Measurements from ENCODE around the gene OR2S2. TPM values are rescaled to one million over a fixed set of nuclear protein-coding genes. Genes with fewer than 3 reads are reported as not detected.

OR2S2 gene
- total RNA-seq = not detected
- not detected for polyA plus RNA-seq (2013, experiment 1 of 2)
- polyA plus RNA-seq (2013, experiment 2 of 2) = not detected
- long read RNA-seq, experiment 1 = 0 reads
- long read RNA-seq, experiment 2 = 0 reads
- long read RNA-seq, experiment 3 = 0 reads
- long read RNA-seq, experiment 4 = 0 reads

GRCh38 chr9:35958104-35958837 is at the start of gene OR2S2:
Gene OR2S2 (minus strand): TSS chr9:35958154. CDS start chr9:35958098, 56 bp downstream.
- Histone ChIP-seq H3K4me1 (ENCODE audit: control insufficient read depth, insufficient read depth, low read length) (no peaks in the 10 kb centered on the region), H3K9ac (ENCODE audit: extremely low read depth, low read length, poor library complexity, severe bottlenecking) (no peak within 1 kb of the TSS), H3K9me3 (ENCODE audit: control insufficient read depth, low read length) (no peaks in the 10 kb centered on the region), H3K4me3 (ENCODE audit: low read length) (no peak within 1 kb of the TSS), H3K27me3 (ENCODE audit: control insufficient read depth, insufficient read depth, low read length, poor library complexity, severe bottlenecking) (peaks cover 34% of the 10 kb centered on the region), H3K27ac (ENCODE audit: low read depth, low read length) (no peak within 1 kb of the TSS), H3K36me3 (ENCODE audit: control insufficient read depth, insufficient read depth, low read length) (no peaks in the 10 kb centered on the region)
- Mint-ChIP-seq H3K4me3 (no peak within 1 kb of the TSS), H3K4me1 (no peaks in the 10 kb centered on the region), H3K27ac (no peak within 1 kb of the TSS), H3K27me3 (ENCODE audit: insufficient read depth) (peaks cover 55% of the 10 kb centered on the region), H3K9me3 (no peaks in the 10 kb centered on the region), H3K36me3 (ENCODE audit: low read depth) (no peaks in the 10 kb centered on the region)
- WGBS, 2 experiments (ENCODE audit: insufficient coverage in 1 of 2, insufficient read length in 1 of 2) = 92 to 96% methylated on average over 3 to 5 of the region's 5 CpGs
- DNase-seq = no peak
- TF ChIP-seq CTCF (conservative IDR thresholded peaks at IDR 0.05) = no peak

DNA sequence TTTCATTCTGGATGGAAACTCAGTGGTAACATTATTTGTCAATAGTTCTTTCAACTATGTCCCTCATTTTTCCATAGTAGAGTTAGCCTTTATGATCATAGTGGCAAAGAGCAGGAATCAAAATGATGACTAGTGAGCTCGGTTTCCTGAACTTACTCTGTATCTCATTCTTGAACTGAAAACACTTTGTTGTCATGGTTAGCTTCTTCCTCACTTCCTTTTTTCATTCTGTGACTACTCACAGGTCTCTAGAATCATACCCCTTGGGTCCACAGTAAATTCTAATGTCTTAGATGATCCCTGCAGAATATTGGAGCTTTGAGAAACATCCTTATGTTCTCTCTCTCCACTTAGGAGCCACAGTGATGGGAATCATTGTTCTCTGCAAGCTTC is 49.4 kb upstream of the OR2S2 start:
- no peak overlapping the region for H3K27ac ChIP-seq (ENCODE audit: low read depth, low read length)
- Mint-ChIP-seq H3K9me3 (peaks cover 10% of the 10 kb centered on the region), H3K27ac (no peak overlapping the region), H3K27me3 (ENCODE audit: insufficient read depth) (peaks cover 84% of the 10 kb centered on the region), H3K4me1 (peaks cover 4% of the 10 kb centered on the region), H3K36me3 (ENCODE audit: low read depth) (no peaks in the 10 kb centered on the region), H3K4me3 (no peak overlapping the region)
- no peaks in the 10 kb centered on the region for H3K4me1 ChIP-seq (ENCODE audit: control insufficient read depth, insufficient read depth, low read length)
- peaks cover 8% of the 10 kb centered on the region for H3K9me3 ChIP-seq (ENCODE audit: control insufficient read depth, low read length)
- no peaks in the 10 kb centered on the region for H3K36me3 ChIP-seq (ENCODE audit: control insufficient read depth, insufficient read depth, low read length)
- no peak for DNase-seq
- H3K9ac ChIP-seq (ENCODE audit: extremely low read depth, low read length, poor library complexity, severe bottlenecking) = no peak overlapping the region
- H3K4me3 ChIP-seq (ENCODE audit: low read length) = no peak overlapping the region
- no peak for TF ChIP-seq CTCF (conservative IDR thresholded peaks at IDR 0.05)
- peaks cover 85% of the 10 kb centered on the region for H3K27me3 ChIP-seq (ENCODE audit: control insufficient read depth, insufficient read depth, low read length, poor library complexity, severe bottlenecking)
- WGBS, 2 experiments (ENCODE audit: insufficient coverage in 1 of 2, insufficient read length in 1 of 2) = 83 to 95% methylated on average over 1 of the region's 1 CpG

DNA sequence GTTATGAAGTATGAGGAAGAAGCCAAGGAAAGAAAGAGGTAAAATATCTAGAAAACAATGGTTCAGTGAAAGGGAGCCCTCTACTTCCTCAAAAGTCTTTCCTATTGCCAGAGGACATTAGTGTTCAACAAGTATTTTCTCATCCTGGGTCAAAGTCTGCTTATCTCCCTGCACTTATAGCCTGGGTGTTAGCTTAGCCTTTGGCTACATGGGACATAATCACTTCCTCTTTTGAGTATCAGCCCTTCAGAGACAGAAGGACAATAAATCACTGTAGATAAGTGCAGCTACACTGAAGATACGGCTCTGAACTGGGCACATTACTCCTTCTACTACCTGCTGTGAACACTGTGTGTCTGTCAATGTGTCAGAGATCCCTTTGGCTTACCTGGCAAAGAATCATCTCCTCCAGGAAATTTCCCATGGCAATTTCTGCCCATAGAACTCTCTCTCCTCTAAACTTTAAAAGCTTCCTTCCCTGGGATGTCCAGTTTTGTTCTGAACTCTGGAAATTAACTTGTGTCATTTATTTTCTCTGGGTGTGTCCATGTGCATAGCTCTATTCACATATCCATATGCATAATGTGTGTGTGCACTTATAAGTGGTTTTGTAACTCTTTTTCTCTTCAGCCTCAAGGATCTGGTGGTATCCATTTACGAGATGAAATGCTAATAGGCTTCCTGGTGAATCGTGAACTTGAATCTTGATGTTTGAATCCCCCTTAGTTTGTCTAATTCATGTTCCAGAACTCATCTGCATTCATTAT is 48.8 kb upstream of the OR2S2 start:
- Mint-ChIP-seq H3K27me3 (ENCODE audit: insufficient read depth) (peaks cover 85% of the 10 kb centered on the region), H3K9me3 (peaks cover 10% of the 10 kb centered on the region), H3K36me3 (ENCODE audit: low read depth) (no peaks in the 10 kb centered on the region), H3K27ac (no peak overlapping the region), H3K4me1 (peaks cover 4% of the 10 kb centered on the region), H3K4me3 (no peak overlapping the region)
- Histone ChIP-seq H3K36me3 (ENCODE audit: control insufficient read depth, insufficient read depth, low read length) (no peaks in the 10 kb centered on the region), H3K4me1 (ENCODE audit: control insufficient read depth, insufficient read depth, low read length) (no peaks in the 10 kb centered on the region), H3K9me3 (ENCODE audit: control insufficient read depth, low read length) (peaks cover 8% of the 10 kb centered on the region), H3K27ac (ENCODE audit: low read depth, low read length) (no peak overlapping the region), H3K9ac (ENCODE audit: extremely low read depth, low read length, poor library complexity, severe bottlenecking) (no peak overlapping the region), H3K27me3 (ENCODE audit: control insufficient read depth, insufficient read depth, low read length, poor library complexity, severe bottlenecking) (peaks cover 85% of the 10 kb centered on the region), H3K4me3 (ENCODE audit: low read length) (no peak overlapping the region)
- TF ChIP-seq CTCF (conservative IDR thresholded peaks at IDR 0.05) = no peak
- DNase-seq = no peak
- 86 to 94% methylated on average over 3 of the region's 3 CpGs for WGBS, 2 experiments (ENCODE audit: insufficient coverage in 1 of 2, insufficient read length in 1 of 2)

Measured in endodermal cell (in vitro differentiated cells).